ENCODE data around the gene MDM2. TPM values are rescaled to one million over a fixed set of nuclear protein-coding genes. Genes with fewer than 3 reads are reported as not detected.

MDM2 gene
- total and polyA plus RNA-seq, 9 of the 15 experiments (the other 6 are each of a cell fraction or from before 2014, with no cell fraction given) = 13.6 to 100 (median 49.0) TPM

GRCh38 chr12:68815232-68815927, 7.4 kb downstream of the MDM2 start (continued):
- no peak for TF ChIP-seq MGA (IDR thresholded peaks at IDR 0.05)

Data from K562 (cell line).